CD4-positive, alpha-beta T cell treated with Interleukin-21 for 1 hour (primary cell): ENCODE measurements around the gene SH3TC2.

Experiments
- DNase-seq: peaks from one replicate; pipeline ENCODE4 v3.0.0-alpha.2; 2020

Gene SH3TC2

GRCh38 chr5:149056616-149057165 is 6.2 kb downstream of the SH3TC2 start:
- no peak for DNase-seq

DNA sequence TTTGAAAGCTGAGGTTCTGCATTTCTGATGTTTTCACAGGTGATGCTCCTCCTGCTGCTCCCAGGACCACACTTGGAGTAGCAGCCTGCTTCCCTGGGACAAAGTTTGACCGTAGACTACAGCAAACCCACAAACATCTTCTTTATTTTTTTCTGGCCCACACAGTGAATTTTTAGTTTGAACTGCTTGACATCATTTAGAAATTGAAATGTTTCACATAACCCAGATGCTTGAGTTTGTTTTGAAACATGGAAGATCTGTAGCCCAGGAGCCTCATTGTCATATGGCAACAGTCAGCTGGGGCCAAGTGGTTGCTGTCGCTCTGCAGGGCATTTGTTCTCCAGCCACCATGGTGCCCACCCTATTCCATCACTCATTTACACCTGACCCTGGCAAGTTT is 8.4 kb downstream of the SH3TC2 start:
- no peak for DNase-seq

- DNase-seq = no peak
These were observed 9.7 kb downstream of the SH3TC2 start for GRCh38 chr5:149053072-149053695.

DNA sequence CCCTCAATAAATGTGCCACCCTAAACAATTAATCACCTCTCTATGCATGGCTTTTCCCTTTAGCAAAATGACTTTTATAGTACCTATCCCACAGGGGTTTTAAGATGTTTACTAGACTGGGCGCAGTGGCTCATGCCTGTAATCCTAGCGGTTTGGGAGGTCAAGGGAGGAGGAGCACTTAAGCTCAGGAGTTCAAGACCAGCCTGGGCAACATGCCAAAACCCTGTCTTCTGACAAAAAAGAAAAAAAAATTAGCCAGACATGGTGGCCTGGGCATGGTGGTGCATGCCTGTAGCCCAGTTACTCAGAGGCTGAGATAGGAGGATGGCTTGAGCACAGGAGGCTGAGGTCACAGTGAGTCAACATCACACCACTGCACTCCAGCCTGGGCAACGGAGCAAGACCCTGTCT is 13.5 kb downstream of the SH3TC2 start:
- DNase-seq = no peak

GRCh38 chr5:149048811-149049210 is 14.1 kb downstream of the SH3TC2 start:
- DNase-seq = no peak

DNA sequence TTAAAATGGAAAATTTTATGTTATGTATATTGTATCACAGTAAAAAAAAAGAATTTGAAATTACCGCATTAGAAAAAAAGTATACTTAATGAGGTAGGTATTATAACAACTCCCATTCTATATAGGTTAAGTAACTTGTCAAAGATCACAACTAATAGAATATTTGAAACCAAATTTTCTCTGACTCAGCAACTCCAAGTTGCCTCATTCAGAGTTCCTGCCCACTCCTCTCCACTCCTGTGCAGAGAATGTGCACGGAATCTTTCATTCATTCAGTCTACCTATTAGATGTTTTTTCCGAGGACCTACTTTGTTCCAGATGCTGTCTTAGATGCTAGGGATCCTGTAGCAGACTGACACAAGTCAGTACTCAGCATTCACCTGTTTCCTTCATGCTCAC is 15.4 kb downstream of the SH3TC2 start:
- no peak for DNase-seq

GRCh38 chr5:149046196-149046829 is 16.5 kb downstream of the SH3TC2 start:
- DNase-seq = no peak

- DNase-seq = no peak
These were observed 17.8 kb downstream of the SH3TC2 start for GRCh38 chr5:149045089-149045460.

GRCh38 chr5:149044453-149045088 is 18.3 kb downstream of the SH3TC2 start:
- DNase-seq = no peak

- DNase-seq = no peak
These were observed 19.2 kb downstream of the SH3TC2 start for GRCh38 chr5:149043641-149044040.

GRCh38 chr5:149042865-149043264 is 20.0 kb downstream of the SH3TC2 start:
- DNase-seq = no peak

- DNase-seq = no peak
These were observed 21.6 kb downstream of the SH3TC2 start for GRCh38 chr5:149041242-149041641.

DNA sequence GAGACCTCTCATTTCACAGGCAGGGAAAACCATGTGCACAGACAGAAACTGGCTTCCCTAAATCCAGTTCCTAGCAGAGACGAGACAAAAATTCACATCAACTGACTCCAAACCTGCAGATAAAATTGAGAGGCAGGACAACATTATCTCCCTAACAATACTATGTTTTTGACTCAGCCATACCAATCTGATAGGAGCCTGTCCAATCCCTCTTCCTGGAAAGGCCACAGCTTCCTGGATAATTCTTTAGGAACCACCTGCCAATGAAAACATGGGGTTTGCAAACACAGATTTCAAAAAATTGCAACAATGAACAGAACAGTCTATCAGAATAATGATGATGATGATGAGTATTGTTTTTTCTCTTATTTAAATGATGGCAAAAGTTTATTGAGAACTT is 22.4 kb downstream of the SH3TC2 start:
- DNase-seq = no peak

DNA sequence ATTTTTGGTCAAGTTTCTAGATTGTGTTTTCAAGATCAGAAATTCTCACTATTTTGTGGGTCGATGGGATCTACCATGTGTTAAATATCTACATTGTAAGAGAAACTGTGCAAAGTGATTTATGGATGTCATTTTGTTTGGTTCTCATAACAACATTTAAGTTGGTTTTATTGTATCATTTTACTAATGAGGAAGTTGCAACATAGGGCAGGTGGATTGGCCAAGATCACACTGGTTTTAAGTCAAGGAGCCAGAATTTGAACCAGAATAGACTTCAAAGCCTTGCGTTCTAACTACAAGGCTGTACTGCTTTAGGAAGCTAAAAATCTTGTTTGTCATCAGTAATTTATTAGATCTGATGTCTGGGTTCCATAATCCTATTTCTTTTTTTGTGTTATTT is 23.4 kb downstream of the SH3TC2 start:
- no peak for DNase-seq

DNA sequence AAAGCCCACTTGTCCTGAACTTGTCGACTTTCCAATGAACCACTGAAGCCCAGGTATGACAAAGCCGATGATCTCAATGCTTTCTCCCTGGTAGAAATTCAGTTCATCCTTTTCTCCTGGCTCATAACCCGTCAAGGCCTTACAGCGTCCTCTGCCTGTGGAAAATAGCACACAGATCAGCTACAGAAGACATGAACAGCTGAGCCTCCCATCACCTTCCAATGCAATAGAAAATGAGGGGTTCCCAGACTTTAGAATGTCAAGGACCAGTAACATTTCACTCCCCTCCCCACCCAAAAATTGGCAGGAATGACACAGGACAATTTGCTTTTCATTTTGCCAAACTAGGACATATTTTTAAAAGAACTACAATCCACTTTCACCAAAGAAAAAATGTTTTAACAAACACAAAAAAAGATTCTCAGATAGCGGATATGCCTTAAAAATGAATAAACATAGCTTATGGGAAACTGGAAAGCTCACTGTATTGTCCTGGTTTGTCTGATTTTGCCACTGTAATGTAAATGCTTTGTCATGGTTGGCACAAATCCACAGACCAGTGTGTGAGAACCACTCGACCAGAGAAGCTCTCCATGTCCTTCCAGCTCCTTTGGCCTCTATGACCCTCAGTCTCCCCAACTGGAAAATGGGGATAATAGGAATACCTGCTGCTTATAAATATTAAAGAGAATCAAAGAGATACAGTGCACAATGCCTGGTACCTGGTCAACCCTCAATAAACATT is 24.4 kb downstream of the SH3TC2 start:
- no peak for DNase-seq

DNA sequence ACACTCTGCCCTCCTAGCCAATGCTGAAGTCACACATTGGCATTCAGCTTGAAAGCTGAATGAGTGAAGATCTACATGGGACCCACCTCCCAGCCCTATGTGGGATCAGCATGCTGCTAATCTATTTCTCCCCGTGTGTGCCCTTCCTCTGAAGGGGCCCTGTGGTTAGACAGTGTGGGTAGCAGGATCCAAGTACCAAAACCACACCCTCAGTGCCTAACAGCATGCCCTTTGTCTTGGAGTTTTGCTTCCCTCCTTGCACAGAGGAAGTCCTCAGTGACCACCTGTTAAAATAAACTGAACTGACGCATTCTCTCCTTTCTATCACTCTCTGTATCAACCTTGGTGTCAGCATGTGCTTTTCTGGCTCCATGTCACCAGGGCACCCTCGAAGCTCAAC is 25.0 kb downstream of the SH3TC2 start:
- no peak for DNase-seq

- no peak for DNase-seq
These were observed 25.9 kb downstream of the SH3TC2 start for GRCh38 chr5:149036970-149037369.

DNA sequence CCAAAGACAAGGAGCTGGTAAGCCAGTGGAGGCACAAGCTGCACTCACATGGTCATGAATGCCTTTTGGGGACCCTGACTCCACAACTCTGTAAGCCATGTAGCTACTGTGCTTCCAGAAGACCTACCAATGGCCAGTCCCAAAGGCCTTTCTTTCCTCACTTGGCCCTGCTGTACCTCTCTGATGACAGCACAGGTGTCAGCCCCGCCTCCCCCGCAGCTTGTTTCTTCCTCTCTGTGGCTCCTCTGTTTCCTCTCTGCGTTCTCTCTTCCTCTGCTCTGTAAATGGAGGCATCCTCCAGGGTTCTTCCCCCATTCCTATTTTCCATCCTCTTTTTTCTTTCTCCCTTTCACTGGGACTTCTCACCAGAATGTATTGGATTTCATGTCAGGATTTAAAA is 26.7 kb downstream of the SH3TC2 start:
- no peak for DNase-seq

DNA sequence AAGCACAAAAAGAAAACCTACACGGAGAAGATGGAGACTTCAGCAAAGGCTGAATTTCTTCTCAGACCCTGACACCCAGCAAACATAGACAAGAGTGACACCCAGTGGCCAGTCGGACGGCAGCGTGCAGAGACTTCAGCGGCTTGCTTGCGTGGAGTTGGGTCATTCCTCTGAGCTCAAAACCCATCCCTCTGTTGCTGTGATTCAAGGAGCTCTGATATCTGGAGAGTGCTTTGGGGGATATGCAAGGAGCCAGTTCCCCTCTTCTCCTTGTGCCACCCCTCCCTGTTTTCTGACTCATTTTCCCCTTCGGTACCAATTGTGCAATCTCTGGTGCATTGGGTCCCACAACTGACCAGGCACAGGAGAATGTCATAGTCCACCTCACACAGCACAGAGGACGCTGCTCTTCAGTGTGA is 27.5 kb downstream of the SH3TC2 start:
- DNase-seq = peak; percentile 65

DNA sequence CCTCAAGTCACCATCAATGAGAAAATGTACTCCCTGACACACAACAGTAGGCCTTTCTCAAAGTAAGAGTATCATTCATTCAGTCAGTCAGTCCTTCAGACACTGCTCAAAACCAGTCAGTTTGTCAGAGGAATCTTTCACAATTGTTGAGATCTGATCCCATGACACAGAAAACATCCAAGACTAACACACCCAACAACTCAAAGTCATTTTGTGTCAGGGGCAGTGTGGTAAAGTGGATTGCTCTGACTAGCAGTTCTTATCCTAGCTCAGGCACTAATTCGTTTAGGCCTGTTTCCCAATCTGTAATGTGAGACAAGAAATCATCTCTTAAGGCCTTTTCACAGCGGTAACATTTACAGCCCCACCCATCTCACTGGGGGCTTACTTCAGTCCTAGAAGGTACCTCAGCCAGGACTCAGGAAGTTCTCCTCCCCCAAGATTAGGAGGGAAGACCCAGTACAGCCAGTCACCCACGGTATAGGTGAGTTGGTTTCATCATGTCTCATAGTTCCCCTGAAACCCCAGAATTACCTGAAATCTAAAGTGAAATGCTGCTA is 31.9 kb downstream of the SH3TC2 start:
- DNase-seq = no peak

DNA sequence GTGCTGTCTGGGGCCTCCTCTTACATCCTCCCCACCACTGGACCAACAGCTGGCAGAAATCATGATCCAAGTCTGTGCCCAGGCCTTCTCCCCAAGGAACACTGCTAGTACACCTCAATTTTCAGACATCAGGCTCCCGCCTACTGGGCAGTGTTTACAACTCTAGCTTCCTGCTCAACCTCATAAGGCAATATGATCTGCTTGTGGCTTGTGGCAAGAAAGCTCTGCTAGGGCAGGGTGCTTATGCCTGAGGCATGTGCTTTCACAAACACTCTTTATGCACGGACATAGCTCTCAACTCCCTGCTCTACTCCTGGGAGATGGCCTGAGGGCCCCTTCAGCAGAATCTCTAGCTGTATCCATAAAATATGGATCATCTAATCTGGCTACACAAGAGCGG is 32.5 kb downstream of the SH3TC2 start:
- DNase-seq = no peak

DNA sequence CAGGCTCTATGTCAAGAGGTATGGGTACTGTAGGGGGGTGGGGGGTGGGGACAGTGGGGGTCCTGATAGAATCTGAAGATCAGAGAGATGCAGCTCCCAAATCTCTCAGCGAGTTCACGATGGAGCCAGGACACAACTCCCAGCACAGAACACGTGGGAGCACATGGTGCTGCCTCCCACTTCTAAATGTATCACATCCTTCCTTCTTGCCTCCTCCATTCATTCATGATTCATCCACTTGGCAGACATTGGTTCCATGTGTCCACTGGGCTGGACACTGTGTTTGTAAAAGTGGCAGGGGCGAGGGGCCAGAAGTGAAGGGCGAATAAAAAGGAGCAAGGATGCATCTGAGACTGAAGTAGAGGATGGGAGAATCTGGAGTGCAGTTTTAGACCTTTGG is 33.9 kb downstream of the SH3TC2 start:
- no peak for DNase-seq

DNA sequence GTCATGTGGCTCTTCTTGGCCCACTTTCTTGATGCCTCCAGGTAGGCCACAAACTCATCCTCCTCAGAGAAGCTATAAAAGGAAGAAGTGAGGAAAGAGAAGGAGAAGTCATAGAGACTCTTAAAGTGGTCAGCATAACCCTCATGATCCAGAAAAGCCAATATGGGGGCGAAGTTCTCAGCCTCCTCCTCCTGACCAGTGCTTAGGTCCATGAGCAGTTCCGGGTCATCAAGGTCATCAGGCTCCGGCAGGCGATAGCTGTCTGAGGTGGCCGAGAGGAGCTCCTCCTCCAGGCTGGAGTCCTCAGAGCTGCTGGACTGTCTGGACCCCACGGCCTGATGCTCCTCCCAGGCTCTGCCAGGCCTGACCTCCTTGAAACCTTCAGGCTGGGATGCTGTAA is 34.7 kb downstream of the SH3TC2 start:
- DNase-seq = no peak
